ENCODE measurements around the gene STK25.

Gene STK25

DNA sequence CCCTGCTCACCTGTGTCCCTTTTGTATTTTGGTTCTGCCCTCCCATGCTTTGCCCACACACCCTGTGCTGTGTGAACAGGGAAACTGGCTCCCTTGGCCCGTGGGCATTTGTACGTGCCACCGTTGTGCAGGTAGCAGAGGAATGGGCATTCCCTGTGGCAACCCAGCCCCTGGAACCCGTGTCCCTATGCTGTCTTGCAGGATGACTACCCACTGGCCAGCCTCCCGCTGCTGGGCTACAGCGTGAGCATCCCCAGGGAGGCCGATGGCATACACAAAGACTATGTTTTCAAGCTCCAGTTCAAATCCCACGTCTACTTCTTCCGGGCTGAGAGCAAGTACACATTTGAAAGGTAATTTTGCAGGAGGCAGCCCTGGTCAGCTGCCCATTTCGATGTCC, 15.3 kb downstream of the STK25 start:
- DNase-seq (ENCODE audit: low read depth) = no peak

DNA sequence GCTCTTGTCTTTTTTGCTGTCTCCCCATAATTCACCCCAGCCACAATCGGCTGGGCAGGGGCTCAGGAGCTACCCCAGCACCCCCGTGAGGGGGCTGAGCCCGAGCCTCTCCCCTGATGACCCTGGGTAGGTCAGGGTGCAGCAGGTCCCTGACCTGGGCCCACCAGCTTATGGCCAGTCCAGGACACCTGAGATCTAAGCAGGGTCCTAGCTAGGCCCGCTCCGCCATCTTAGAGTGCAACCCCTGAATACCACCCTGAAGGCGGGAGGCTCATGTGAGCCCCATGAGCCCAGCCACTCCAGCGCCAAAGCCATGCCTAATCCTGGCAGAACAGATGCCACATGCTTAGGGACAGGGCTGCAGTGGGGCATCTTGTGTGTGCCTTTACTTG, 16.2 kb downstream of the STK25 start:
- no peak for DNase-seq (ENCODE audit: low read depth)

DNA sequence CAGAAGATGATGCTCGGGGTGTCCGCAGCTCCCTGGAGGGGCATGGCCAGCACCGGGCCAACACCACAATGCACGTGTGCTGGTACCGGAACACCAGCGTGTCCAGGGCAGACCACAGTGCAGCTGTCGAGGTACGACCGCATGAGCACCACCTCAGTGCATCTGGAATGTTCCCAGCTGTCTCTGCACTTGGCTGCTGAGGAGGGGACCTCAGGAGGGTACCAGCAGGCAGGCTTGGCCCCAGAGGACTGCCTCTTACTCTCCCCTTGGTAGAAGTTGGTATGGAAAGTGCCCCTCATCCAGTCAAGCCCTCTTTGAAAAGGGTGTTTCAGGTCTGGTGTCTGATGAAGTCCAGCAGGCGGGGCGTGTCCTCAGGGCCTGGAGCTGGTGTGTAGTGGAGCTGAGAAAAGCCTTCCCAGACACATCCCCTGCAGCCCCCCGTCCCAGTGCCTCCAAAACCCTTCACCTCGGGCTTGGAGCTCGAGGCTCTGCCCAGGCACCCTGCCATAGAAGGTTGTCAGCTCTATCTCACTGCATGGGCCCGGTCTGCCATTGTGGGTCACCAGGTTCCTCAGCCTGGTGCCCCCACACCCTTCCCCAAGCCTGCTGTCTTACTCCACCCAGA, 16.7 kb downstream of the STK25 start:
- DNase-seq (ENCODE audit: low read depth) = no peak

DNA sequence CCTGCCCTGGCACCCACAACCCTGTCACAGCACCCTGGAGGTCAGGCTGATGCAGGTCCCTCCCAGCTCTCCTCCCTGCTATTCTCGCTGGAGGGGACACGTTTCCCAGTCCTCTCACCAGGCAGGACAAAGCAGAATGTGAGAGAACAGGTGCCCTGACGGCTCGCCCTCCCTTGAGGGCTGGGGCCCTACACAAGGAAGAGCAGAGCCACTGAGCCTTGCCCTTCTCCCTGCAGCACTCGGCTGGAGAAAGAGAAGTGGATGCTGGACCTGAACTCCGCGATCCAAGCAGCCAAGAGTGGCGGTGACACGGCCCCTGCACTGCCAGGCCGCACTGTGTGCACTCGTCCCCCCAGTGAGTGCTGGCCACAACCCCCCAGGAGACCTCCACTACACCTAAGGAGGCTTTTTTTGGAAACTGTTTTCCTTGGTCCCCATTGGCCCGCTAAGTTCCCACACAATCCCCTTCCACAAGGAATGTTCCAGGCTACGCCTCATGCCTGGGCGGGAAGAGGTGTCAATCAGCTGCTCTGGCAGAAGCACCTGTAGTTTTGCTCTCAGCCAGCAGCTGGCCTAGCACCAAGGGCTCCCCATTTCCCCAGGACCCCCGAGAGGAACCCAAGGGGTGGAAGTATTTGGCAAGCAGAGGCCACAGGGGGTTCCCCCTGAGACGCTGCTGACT, 17.4 kb downstream of the STK25 start:
- DNase-seq (ENCODE audit: low read depth) = no peak

DNA sequence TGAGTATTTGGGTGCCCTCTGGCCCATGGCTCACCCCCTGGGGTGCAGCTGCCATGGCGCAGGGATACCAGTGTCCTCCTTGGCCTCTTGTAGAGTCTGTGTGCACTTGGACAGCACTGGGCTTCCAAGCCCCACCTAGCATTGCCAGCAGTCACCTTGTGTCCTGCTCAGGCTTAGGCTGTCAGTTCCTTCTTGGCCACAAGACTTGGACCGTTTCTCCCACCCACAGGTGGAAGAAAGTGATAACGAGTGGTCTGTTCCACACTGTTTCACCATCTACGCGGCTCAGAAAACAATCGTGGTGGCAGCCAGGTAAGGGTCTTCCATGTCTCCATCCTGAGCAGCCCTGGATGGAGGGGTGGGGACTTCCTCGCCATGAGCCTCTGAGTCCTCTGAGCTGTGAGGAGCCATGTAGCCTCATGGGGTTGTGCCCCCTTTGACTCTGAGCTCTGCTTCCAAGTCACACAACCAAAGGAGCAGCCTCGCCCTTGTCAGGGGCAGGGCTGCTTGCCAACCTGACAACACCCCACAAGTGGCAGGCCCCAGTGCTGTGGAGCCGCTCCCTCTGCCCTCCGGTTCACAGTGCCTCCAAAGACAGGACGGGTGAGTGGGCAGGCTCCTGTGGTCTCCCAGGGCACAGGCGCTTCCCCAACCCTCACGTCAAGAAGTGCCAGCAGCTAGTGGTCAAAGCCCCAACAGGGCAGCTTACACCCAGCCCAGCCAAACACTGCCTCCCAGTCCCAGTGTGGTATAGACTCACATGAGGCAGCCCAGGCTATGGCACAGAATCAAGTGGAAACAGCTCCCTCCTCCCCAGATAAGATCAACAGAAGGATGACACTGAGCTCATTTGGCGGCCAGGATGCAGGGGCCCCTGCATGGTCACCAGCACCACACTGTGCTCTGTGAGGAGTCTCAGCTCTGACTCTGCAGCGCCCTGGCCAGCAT, 18.4 kb downstream of the STK25 start:
- DNase-seq (ENCODE audit: low read depth) = no peak

DNA sequence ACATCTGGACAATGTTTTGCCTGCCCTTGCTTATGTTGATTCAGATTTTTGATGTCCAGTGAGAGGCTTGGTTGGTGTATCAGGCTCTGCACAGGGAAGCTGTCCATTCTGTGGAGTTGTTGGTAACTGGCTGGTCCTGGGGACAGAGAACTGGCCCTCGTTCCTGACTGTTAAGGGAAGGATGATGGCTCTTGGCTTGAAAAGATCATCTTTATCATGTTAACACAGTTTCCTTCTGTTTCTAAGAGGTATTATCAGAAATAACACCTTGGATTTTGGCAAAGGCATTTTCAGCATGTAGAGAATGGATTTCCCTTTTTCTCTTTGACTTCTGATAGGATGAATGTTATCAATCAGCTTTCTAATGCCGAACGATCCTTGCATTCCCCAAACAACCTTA, 19.3 kb downstream of the STK25 start:
- DNase-seq (ENCODE audit: low read depth) = no peak

DNA sequence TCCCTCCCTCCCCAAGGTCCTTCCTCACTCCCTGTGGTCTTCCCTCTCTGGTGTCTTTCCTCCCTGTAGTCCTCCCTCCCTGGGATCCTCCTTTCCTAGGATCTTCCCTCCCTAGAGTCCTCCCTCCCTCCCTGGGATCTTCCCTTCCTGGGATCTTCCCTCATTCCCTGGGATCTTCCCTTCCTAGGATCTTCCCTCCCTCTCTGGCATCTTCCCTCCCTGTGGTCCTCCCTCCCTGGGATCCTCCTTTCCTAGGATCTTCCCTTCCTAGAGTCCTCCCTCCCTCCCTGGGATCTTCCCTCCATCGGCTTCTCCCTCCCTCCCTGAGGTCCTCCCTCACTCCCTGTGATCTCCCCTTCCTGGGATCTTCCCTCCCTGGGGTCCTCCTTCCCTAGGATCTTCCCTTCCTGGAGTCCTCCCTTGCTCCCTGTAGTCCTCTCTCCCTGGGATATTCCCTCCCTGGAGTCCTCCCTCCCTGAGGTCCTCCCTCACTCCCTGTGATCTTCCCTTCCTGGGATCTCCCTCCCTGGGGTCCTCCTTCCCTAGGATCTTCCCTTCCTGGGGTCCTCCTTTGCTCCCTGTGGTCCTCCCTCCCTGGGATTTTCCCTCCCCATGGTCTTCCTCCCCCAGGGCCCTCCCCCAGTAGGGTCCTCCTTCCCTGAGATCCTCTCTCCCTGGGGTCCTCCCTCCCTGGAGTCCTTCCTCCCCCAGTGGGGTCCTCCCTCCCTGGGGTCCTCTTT, 23.0 kb downstream of the STK25 start:
- DNase-seq (ENCODE audit: low read depth) = no peak

DNA sequence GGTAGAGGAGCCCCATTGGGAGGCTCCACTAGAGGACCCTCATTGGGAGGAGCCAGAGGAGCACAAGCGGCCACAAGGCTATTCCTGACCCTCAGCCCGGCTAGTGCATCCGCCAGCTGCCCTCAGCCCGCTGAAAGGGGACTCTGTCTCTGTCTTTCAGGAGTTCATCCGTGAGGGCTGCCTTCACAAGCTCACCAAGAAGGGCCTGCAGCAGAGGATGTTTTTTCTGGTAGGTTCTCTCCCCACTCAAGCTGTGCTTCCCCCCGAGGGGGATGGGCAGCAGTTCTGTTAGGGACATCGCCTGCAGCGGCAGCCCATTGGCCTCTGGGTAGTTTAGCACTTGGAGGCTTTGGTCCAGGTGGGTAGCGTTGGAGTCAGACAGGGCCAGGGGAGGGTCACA, 25.1 kb downstream of the STK25 start:
- DNase-seq (ENCODE audit: low read depth) = no peak

DNA sequence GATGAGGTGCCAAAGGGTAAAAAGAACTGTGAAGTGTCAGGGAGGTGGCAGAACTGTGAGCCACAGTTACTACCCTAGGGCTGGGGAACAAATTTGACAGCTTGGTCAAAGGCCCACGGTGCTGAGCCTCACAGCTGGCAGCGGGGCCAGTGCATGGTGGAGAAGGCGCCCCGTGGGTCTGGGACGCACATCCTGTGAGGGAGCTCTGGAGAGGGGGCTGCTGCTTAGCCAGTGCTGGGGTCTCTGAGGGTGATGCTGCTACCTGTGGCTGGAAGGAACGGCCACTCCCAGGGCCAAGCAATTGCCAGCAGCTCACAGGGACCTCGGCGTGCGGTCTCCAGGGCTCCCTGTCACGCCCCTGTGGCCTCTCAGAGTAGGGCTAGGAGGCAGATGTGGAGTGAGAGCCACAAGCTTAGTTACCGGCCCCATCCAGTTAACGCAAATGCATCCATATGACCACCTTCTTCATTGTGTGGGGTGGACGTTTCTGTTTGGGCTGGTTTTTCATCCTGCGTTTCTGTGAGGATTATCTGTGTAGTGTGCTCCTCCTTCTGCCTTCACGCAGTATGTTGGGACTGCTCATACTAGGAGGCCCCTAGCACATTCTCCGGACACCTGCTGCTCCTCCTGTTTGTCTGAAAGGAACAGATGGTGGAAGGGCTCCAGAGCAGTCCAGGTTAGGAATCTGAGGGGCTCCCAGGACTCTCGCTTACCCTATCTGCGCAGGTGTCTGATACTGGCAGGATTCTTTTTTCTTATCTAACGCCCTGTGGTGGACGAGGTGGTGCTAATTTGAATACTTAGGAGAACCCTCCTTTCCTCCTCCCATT, 26.0 kb downstream of the STK25 start:
- no peak for DNase-seq (ENCODE audit: low read depth)

DNA sequence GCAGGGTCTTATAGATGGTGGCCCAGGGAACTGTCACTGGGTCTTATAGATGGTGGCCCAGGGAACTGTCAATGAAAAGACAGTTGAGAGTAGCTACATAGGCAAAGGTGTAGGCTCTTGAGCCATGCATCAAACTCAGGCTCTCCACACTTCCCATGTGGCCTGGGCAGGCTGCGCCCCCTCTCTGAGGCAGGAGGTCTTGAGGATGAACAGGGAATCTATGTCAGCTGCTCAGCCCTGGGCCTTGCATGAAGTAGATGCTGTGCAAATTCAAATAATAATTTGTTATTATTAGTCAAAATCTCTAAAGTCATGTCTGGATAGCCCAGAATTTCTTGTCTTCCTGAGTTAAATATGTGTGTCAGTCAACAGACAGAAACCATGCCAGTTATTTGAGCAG, 26.7 kb downstream of the STK25 start:
- no peak for DNase-seq (ENCODE audit: low read depth)

DNA sequence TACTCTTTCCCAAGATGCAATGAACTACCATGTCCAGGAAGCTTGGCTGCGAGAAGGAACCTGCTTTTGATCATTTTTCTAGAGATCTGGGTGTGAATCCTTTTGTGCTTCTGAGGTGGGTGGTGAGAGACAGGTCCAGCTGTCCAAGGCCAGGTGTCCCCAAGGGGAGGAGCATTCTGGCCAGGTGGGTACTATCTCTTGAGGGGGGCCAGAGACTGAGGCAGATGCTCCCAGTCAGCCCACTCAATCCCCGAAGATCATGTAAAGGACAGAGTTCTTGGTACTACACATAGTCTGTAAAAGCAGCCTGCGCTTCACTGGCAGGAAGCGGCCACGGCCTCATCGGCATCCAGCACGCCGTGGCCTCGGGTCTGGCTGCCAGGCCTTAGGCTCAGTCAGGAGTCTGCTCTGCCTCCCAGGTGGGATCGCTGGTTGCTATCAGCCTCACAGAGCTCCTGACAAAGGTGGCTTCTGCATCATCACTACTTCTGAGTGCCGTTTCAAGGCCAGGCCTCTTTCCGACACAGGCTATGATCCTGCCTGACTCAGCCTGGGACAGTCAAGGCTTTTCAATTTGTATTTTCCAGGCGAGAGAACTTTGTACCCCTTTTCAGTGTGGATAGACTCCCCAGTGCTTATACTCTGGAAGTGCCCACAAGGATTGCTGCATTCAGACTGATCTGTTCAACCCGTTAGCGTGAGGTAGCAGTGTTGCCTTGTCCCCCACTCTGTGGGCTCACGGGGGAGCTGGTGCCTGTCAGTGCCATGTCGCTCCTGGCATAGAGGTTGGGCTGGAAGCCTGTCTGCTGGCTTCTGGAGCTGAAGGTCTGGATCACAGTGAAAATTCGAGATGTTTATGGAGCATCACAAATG, 29.1 kb downstream of the STK25 start:
- DNase-seq (ENCODE audit: low read depth) = no peak

DNA sequence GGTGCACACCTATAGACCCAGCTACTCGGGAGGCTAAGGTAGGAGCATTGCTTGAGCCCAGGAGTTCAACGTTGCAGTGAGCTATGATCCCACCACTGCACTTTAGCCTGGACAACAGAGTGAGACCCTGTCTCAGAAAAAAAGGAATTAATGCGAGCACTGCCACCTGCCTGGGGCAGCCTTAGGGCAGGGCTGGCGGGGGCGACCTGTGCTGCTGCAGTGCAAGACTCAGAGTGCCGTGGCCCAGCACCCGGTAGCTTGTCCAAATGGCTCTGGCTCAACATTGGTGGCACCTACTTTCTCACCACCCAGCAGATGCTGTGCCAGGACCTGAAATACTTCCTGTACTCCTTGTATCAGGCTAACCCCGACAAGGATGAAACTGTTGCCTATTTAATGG, 30.2 kb downstream of the STK25 start:
- no peak for DNase-seq (ENCODE audit: low read depth)

DNA sequence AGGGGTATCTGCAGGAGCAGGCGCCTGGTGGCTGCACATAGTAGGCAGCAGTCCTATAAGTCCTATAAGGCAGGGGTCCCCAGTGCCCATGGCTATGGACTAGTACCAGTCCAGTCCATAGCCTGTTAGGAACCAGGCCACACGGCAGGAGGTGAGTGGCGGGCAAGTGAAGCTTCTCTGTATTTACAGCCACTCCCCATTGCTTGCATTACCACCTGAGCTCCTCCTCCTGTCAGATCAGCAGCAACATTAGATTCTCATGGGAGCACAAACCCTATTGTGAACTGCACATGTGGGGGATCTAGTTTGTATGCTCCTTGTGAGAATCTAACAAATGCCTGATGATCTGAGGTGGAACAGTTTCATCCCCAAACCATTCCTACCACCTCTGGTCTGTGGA, 33.1 kb downstream of the STK25 start:
- no peak for DNase-seq (ENCODE audit: low read depth)

DNA sequence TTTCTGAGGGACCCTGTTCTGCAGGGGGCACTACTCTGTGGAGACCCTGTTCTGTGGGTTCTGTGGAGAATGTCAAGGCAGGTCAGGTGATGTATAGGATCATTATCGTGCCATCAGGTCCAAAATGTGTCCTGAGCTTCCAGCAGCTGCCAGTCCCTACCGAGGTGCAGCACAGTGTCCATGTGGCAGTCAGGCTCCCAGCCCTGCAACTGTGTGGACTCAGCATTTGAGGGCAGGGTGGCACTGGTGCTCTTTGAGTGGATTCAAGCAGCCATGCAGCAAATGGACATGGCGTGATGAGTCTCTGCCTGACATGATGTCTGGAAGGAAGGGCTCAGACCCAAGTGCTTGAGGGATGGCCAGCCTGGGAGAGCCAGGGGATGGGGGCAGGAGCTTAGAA, 35.0 kb downstream of the STK25 start:
- no peak for DNase-seq (ENCODE audit: low read depth)

DNA sequence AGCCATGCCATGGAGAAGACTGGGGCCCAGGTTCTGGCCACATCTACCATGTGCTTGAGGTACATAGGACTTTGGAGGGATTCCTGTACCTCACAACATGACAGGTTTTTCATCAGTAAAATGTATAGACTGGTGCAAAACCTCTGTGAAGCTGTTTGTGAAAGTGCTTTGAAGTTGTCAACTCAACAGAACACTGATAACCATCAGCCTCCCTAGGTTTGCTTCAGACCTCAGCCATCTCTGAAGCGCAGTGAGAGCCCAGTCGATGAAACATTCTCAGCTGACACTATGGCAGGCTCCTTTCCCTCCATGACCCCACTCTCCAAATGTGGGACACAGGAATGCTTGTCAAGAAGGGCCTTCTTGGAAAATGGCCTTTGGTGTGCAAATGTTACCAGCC, 38.6 kb downstream of the STK25 start:
- no peak for DNase-seq (ENCODE audit: low read depth)

DNA sequence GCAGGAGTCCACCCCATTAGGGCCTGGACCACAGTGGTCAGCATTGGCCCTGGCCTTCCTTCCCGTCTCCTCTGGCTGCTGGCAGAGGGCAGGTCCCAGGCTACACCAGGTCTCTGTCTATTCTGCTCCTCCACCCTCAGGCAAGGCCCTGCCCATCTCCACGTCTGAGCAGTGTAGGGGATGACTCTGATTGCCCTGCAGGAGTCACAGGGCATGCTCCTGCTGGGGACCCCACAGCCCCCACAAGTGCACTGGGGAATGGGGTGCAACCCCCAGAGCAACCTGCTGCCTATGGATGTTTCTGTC, 40.0 kb downstream of the STK25 start:
- DNase-seq (ENCODE audit: low read depth) = no peak

DNA sequence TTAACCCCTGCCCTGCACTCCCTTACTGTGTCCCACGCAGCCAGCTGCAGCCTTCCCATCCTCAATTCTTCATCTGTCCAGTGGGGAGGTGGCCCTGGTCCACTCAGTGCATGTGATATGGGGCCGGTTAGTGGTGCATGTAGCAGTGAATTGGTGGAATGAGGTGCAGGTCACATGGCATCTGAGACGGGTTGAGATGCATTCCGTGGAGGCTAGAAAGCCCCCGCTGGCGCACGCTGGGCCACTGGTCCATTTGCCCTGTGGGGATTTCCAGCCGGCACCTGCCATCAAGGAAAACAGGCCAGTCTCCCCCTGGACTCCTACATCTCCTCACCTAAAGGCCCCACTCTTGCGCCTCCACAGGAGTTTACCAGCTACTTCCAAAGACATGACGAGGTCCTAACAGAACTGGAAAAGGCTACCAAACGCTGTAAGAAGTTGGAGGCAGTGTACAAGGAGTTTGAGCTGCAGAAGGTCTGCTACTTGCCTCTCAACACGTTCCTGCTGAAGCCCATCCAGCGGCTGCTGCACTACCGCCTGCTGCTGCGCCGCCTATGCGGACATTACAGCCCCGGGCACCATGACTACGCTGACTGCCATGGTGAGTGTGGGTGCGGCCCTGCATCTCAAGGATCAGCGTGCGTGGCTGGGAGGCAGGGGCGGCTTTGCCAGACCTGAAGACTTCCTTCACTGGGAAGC, 40.5 kb downstream of the STK25 start:
- no peak for DNase-seq (ENCODE audit: low read depth)

DNA sequence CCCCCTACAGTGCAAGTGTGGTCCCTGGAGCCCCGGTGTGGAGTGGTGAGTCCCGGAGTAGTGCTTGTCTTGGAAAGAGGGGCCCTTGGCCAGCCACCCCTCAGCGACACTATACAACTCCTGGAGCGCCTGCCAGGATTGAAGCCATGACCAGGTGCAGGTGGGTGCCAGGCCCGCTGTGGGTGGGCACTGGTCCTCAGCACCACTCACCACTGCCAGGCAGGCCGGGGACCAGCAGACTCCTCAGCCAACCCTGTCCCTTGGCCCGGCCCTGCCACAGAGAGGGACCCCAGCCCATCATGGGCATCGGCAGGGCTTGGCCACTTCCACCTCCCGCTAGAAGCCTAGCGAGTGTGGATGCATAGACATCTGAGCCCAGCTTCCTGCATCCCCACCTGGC, 42.2 kb downstream of the STK25 start:
- DNase-seq (ENCODE audit: low read depth) = no peak

DNA sequence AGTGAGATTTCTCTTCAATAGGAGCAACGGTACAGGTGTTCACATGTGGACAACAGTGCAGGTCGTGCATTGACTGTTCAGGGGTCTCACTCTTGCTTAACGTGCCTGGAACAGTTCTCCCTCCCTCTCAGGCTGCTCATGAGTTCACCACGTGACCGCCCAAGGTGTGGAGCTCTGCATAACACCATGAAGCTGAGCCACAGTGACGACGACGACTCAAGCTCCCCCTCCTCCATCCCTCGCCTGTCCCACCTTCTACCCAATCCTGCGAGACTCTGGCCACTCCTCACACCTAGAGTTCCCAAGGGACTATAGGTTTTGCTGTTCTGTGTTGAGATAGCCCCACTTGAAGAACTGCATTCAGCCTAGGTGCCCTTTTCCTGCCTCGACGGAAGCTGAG, 42.8 kb downstream of the STK25 start:
- no peak for DNase-seq (ENCODE audit: low read depth)
